GM23338 (cell line): Measurements from ENCODE around the gene RBM23. TPM values are rescaled to one million over a fixed set of nuclear protein-coding genes. Genes with fewer than 3 reads are reported as not detected.

ENCODE experiments used
- ATAC-seq: fragments of 200-7000 bp; cut with Tn5 transposase; 3 replicates; pipeline ENCODE4 v1.9.1; 2020
- DNase-seq: peaks from one replicate; pipeline ENCODE4 v3.0.0-alpha.2; 2015; ENCODE audit warnings: low spot score
- H2AFZ ChIP-seq: fragments of 200-600 bp; sonication (generic); 2 replicates; pipeline ENCODE4 v1.8.0; 2016; ENCODE audit warnings: antibody characterized with exemption, mild to moderate bottlenecking, moderate library complexity
- H3F3A ChIP-seq: fragments of 200-600 bp; sonication (generic); replicated peaks from 2 replicates; pipeline ENCODE4 v1.8.0; 2017; ENCODE audit warnings: antibody characterized with exemption, mixed run types, low read depth
- H3K27ac ChIP-seq: fragments of 200-600 bp; sonication (generic); 2 replicates; pipeline ENCODE4 v1.6.1; 2016; ENCODE audit warnings: low read depth
- H3K27me3 ChIP-seq: fragments of 200-600 bp; sonication (generic); 2 replicates; pipeline ENCODE4 v1.8.0; 2016; ENCODE audit warnings: mild to moderate bottlenecking, mixed run types, moderate library complexity; ENCODE audit not compliant: insufficient read depth
- H3K36me3 ChIP-seq: fragments of 200-600 bp; sonication (generic); 2 replicates; pipeline ENCODE4 v1.8.0; 2016; ENCODE audit warnings: mild to moderate bottlenecking; ENCODE audit not compliant: insufficient read depth
- H3K4me1 ChIP-seq: fragments of 200-600 bp; sonication (generic); 2 replicates; pipeline ENCODE4 v1.8.0; 2016; ENCODE audit warnings: mild to moderate bottlenecking, moderate library complexity; ENCODE audit not compliant: insufficient read depth
- H3K4me2 ChIP-seq: fragments of 200-600 bp; sonication (generic); 2 replicates; pipeline ENCODE4 v1.7.1; 2017; ENCODE audit warnings: mixed run types
- H3K4me3 ChIP-seq: fragments of 200-600 bp; sonication (generic); 2 replicates; pipeline ENCODE4 v1.6.1; 2016; ENCODE audit warnings: mixed run types
- H3K79me2 ChIP-seq: fragments of 200-600 bp; sonication (generic); replicated peaks from 2 replicates; pipeline ENCODE4 v1.8.0; 2017; ENCODE audit warnings: mild to moderate bottlenecking; ENCODE audit not compliant: insufficient read depth
- H3K9me2 ChIP-seq: fragments of 200-600 bp; sonication (generic); 2 replicates; pipeline ENCODE4 v1.8.0; 2017; ENCODE audit not compliant: insufficient read depth
- H4K20me1 ChIP-seq: fragments of 200-600 bp; sonication (generic); replicated peaks from 2 replicates; pipeline ENCODE4 v1.8.0; 2017; ENCODE audit warnings: mild to moderate bottlenecking; ENCODE audit not compliant: insufficient read depth
- H3K27ac Mint-ChIP-seq: 2 replicates; pipeline ENCODE4 v1.8.0; 2020; ENCODE audit warnings: inconsistent platforms, mild to moderate bottlenecking, moderate library complexity, mixed read lengths
- H3K27me3 Mint-ChIP-seq: 3 replicates; pipeline ENCODE4 v1.8.0; 2022; ENCODE audit warnings: low read depth, mild to moderate bottlenecking, moderate library complexity, mixed read lengths, inconsistent platforms; ENCODE audit not compliant: insufficient read depth, poor library complexity
- H3K36me3 Mint-ChIP-seq: 3 replicates; pipeline ENCODE4 v1.8.0; 2021; ENCODE audit warnings: low read depth, mild to moderate bottlenecking, inconsistent platforms, moderate library complexity, mixed read lengths
- H3K4me1 Mint-ChIP-seq: 3 replicates; pipeline ENCODE4 v1.8.0; 2020; ENCODE audit warnings: mild to moderate bottlenecking, inconsistent platforms, mixed read lengths
- H3K4me3 Mint-ChIP-seq: 3 replicates; pipeline ENCODE4 v1.8.0; 2021; ENCODE audit warnings: moderate library complexity, mild to moderate bottlenecking, inconsistent platforms, mixed read lengths
- H3K9me3 Mint-ChIP-seq: 3 replicates; pipeline ENCODE4 v1.8.0; 2020; ENCODE audit warnings: moderate library complexity, mild to moderate bottlenecking, inconsistent platforms, mixed read lengths
- CREB1 ChIP-seq: fragments of 250-450 bp; sonication (Bioruptor Pico); IDR thresholded peaks from 2 replicates; pipeline ENCODE4 v1.5.0; 2020; ENCODE audit warnings: low read depth, mild to moderate bottlenecking, moderate library complexity
- CTCF ChIP-seq, 2 experiments: fragments of 200-600 bp in 1 of 2; sonication (generic) in 1 of 2; conservative IDR thresholded peaks; 2 replicates each; pipeline versions ENCODE4 v1.5.1 to v1.6.1; 2016 to 2017; ENCODE audit warnings: antibody characterized with exemption in 2 of 2, low read depth in 2 of 2, mild to moderate bottlenecking in 2 of 2, moderate library complexity in 1 of 2
- EZH2 ChIP-seq: fragments of 200-600 bp; sonication (generic); IDR thresholded peaks from one replicate; pipeline ENCODE4 v1.8.0; 2017; ENCODE audit warnings: antibody characterized with exemption, mild to moderate bottlenecking, low read depth; ENCODE audit not compliant: unreplicated experiment
- EZH2phosphoT487 ChIP-seq: fragments of 200-600 bp; sonication (generic); IDR thresholded peaks from one replicate; pipeline ENCODE4 v1.8.1; 2018; ENCODE audit warnings: antibody characterized with exemption; ENCODE audit not compliant: unreplicated experiment
- JUNB ChIP-seq: IDR thresholded peaks from one replicate; pipeline ENCODE4 v1.6.1; 2016; ENCODE audit warnings: antibody characterized with exemption; ENCODE audit not compliant: unreplicated experiment
- NANOG ChIP-seq: IDR thresholded peaks from 2 replicates; pipeline ENCODE4 v1.6.1; 2016; ENCODE audit warnings: antibody characterized with exemption, borderline replicate concordance
- POLR2AphosphoS5 ChIP-seq: IDR thresholded peaks from 2 replicates; pipeline ENCODE4 v1.6.1; 2016; ENCODE audit warnings: antibody characterized with exemption, low read depth
- ZNF114 ChIP-seq: fragments of 250-450 bp; sonication (Bioruptor Pico); IDR thresholded peaks from 2 replicates; pipeline ENCODE4 v1.5.0; 2020; ENCODE audit warnings: mild to moderate bottlenecking, moderate library complexity
- polyA plus RNA-seq: library from polyadenylated mRNA; unstranded; fragments of >200 nt; fragmentation: Nextera tagmentation; extraction: Ambion mirVana; gene quantifications from 2 replicates; pipeline ENCODE4 v1.2.1, GENCODE V29; 2016
- total RNA-seq: library from RNA; depleted of rRNA; stranded (reverse); fragments of >200 nt; shearing (Covaris generic); gene quantifications from 2 replicates; pipeline ENCODE4 v1.2.3, GENCODE V29; 2014
- TF ChIP-seq, protein P1 (sequence below): IDR thresholded peaks from one replicate; pipeline ENCODE4 v1.6.1; 2018; ENCODE audit warnings: antibody characterized with exemption; ENCODE audit not compliant: unreplicated experiment
- TF ChIP-seq, protein P2 (sequence below): fragments of 250-450 bp; sonication (Bioruptor Pico); IDR thresholded peaks from 2 replicates; pipeline ENCODE4 v1.5.0; 2020; ENCODE audit warnings: mild to moderate bottlenecking, moderate library complexity
- TF ChIP-seq, protein P3 (sequence below): IDR thresholded peaks from 2 replicates; pipeline ENCODE4 v1.6.1; 2016; ENCODE audit warnings: antibody characterized with exemption

The RBM23 gene
- total and polyA plus RNA-seq, 2 experiments from 2014 or later: 14.4 to 52.8 TPM

GRCh38 chr14:22905627-22906026 is 13.3 kb downstream of the RBM23 start:
- Mint-ChIP-seq H3K4me1 (no peaks in the 10 kb centered on the region), H3K4me3 (no peak overlapping the region), H3K9me3 (no peaks in the 10 kb centered on the region), H3K27me3 (peaks cover 2% of the 10 kb centered on the region), H3K27ac (no peak overlapping the region), H3K36me3 (peaks cover 76% of the 10 kb centered on the region)
- no peak overlapping the region for H3K4me3 ChIP-seq
- no peak overlapping the region for H2AFZ ChIP-seq
- H3K9me2 ChIP-seq: no peaks in the 10 kb centered on the region
- peaks cover 17% of the 10 kb centered on the region for H3F3A ChIP-seq
- no peak for TF ChIP-seq EZH2
- TF ChIP-seq, protein P1, sequence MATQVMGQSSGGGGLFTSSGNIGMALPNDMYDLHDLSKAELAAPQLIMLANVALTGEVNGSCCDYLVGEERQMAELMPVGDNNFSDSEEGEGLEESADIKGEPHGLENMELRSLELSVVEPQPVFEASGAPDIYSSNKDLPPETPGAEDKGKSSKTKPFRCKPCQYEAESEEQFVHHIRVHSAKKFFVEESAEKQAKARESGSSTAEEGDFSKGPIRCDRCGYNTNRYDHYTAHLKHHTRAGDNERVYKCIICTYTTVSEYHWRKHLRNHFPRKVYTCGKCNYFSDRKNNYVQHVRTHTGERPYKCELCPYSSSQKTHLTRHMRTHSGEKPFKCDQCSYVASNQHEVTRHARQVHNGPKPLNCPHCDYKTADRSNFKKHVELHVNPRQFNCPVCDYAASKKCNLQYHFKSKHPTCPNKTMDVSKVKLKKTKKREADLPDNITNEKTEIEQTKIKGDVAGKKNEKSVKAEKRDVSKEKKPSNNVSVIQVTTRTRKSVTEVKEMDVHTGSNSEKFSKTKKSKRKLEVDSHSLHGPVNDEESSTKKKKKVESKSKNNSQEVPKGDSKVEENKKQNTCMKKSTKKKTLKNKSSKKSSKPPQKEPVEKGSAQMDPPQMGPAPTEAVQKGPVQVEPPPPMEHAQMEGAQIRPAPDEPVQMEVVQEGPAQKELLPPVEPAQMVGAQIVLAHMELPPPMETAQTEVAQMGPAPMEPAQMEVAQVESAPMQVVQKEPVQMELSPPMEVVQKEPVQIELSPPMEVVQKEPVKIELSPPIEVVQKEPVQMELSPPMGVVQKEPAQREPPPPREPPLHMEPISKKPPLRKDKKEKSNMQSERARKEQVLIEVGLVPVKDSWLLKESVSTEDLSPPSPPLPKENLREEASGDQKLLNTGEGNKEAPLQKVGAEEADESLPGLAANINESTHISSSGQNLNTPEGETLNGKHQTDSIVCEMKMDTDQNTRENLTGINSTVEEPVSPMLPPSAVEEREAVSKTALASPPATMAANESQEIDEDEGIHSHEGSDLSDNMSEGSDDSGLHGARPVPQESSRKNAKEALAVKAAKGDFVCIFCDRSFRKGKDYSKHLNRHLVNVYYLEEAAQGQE: no peak
- no peak for TF ChIP-seq CREB1
- no peak for TF ChIP-seq EZH2phosphoT487
- TF ChIP-seq, protein P2, sequence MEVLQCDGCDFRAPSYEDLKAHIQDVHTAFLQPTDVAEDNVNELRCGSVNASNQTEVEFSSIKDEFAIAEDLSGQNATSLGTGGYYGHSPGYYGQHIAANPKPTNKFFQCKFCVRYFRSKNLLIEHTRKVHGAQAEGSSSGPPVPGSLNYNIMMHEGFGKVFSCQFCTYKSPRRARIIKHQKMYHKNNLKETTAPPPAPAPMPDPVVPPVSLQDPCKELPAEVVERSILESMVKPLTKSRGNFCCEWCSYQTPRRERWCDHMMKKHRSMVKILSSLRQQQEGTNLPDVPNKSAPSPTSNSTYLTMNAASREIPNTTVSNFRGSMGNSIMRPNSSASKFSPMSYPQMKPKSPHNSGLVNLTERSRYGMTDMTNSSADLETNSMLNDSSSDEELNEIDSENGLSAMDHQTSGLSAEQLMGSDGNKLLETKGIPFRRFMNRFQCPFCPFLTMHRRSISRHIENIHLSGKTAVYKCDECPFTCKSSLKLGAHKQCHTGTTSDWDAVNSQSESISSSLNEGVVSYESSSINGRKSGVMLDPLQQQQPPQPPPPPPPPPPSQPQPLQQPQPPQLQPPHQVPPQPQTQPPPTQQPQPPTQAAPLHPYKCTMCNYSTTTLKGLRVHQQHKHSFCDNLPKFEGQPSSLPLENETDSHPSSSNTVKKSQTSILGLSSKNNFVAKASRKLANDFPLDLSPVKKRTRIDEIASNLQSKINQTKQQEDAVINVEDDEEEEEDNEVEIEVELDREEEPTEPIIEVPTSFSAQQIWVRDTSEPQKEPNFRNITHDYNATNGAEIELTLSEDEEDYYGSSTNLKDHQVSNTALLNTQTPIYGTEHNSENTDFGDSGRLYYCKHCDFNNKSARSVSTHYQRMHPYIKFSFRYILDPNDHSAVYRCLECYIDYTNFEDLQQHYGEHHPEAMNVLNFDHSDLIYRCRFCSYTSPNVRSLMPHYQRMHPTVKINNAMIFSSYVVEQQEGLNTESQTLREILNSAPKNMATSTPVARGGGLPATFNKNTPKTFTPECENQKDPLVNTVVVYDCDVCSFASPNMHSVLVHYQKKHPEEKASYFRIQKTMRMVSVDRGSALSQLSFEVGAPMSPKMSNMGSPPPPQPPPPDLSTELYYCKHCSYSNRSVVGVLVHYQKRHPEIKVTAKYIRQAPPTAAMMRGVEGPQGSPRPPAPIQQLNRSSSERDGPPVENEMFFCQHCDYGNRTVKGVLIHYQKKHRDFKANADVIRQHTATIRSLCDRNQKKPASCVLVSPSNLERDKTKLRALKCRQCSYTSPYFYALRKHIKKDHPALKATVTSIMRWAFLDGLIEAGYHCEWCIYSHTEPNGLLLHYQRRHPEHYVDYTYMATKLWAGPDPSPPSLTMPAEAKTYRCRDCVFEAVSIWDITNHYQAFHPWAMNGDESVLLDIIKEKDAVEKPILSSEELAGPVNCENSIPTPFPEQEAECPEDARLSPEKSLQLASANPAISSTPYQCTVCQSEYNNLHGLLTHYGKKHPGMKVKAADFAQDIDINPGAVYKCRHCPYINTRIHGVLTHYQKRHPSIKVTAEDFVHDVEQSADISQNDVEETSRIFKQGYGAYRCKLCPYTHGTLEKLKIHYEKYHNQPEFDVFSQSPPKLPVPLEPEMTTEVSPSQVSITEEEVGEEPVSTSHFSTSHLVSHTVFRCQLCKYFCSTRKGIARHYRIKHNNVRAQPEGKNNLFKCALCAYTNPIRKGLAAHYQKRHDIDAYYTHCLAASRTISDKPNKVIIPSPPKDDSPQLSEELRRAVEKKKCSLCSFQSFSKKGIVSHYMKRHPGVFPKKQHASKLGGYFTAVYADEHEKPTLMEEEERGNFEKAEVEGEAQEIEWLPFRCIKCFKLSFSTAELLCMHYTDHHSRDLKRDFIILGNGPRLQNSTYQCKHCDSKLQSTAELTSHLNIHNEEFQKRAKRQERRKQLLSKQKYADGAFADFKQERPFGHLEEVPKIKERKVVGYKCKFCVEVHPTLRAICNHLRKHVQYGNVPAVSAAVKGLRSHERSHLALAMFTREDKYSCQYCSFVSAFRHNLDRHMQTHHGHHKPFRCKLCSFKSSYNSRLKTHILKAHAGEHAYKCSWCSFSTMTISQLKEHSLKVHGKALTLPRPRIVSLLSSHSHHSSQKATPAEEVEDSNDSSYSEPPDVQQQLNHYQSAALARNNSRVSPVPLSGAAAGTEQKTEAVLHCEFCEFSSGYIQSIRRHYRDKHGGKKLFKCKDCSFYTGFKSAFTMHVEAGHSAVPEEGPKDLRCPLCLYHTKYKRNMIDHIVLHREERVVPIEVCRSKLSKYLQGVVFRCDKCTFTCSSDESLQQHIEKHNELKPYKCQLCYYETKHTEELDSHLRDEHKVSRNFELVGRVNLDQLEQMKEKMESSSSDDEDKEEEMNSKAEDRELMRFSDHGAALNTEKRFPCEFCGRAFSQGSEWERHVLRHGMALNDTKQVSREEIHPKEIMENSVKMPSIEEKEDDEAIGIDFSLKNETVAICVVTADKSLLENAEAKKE (CRISPR knock-in tag): no peak
- no peak for TF ChIP-seq ZNF114
- no peak for TF ChIP-seq JUNB
- TF ChIP-seq, protein P3, sequence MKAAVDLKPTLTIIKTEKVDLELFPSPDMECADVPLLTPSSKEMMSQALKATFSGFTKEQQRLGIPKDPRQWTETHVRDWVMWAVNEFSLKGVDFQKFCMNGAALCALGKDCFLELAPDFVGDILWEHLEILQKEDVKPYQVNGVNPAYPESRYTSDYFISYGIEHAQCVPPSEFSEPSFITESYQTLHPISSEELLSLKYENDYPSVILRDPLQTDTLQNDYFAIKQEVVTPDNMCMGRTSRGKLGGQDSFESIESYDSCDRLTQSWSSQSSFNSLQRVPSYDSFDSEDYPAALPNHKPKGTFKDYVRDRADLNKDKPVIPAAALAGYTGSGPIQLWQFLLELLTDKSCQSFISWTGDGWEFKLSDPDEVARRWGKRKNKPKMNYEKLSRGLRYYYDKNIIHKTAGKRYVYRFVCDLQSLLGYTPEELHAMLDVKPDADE: no peak
- no peak for TF ChIP-seq POLR2AphosphoS5
- TF ChIP-seq NANOG: no peak
- TF ChIP-seq CTCF (conservative IDR thresholded peaks at IDR 0.05; ENCODE audit: low read depth in 2 of 2): no peak
- H3K4me1 ChIP-seq: no peaks in the 10 kb centered on the region
- no peaks in the 10 kb centered on the region for H3K27me3 ChIP-seq
- ATAC-seq (no peak), DNase-seq (no peak)
- no peaks in the 10 kb centered on the region; the same call in 1 of the 2 replicates for H3K79me2 ChIP-seq
- H3K36me3 ChIP-seq: peaks cover 61% of the 10 kb centered on the region
- H3K27ac ChIP-seq: no peak overlapping the region
- peaks cover 13% of the 10 kb centered on the region for H4K20me1 ChIP-seq
- H3K4me2 ChIP-seq: no peak overlapping the region
